NCI-H748 (cell line): Measurements from ENCODE around the gene GTF2F2.
A peak's percentile ranks its signal among the peaks of the same experiment; 100 is the strongest.

Experiments
- DNase-seq: peaks from one replicate; lab custom pipeline; 2025; ENCODE audit not compliant: unreplicated experiment; lab: John Stamatoyannopoulos, UW

Gene GTF2F2

DNA sequence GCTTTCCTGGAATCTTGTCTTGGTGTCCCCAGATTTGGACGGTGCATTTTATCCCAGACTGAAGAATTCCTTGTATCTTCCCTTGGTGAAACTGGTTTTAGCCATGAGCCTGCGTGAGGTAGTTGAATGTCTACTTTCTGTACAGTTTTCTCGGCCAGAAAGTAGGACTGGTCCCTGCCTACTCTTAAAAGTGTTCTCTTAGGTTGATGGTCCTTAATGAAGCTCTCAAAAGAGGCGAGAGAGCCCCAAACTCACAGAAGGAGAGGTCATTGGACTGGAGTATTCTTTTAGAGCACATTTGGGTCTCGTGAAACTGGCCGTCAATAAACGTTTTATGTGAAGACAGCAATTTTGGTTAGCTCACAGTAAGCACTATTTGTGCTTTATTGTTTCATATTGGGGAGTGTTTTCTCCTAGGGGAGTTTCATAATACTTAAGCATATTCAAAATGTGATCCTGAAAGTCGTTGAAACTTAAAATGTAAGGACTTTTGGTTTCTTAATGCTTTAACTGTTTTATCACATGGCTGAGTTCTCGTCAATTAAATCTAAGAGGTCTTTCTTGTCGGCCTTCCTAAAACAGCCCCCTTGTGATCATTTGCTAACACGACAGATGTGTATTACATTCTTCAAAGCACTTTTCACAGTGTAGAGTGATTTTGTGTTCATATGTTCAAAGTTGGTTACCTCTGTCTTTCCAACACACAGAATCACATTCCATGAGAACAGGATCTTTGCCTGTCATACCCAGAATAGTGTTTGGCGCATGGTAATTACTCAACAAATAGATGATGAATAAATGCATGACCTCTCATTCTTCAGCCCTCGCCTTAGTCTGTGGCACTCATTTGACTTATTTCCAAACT lies 889 bp downstream of the GTF2F2 start:
- peak; percentile 22 for DNase-seq

DNA sequence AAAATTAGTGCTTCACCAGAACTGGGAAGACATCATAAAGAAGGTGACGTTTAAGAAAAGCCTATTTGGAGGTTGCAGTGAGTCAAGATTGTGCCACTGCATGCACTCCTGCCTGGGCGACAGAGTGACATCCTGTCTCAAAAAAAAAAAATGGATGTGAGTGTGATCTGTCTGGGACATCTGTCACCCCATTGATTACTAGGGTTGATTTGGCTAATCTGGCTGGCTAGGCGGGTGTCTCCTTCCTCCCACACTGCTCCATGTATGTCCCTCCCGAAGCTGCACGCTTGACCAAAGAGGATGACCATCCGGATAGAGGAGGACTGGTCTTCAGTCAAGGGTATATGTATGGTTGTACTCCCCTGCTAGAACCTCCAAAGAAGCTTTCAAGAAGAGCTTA lies 2.6 kb downstream of the GTF2F2 start:
- DNase-seq = no peak

DNA sequence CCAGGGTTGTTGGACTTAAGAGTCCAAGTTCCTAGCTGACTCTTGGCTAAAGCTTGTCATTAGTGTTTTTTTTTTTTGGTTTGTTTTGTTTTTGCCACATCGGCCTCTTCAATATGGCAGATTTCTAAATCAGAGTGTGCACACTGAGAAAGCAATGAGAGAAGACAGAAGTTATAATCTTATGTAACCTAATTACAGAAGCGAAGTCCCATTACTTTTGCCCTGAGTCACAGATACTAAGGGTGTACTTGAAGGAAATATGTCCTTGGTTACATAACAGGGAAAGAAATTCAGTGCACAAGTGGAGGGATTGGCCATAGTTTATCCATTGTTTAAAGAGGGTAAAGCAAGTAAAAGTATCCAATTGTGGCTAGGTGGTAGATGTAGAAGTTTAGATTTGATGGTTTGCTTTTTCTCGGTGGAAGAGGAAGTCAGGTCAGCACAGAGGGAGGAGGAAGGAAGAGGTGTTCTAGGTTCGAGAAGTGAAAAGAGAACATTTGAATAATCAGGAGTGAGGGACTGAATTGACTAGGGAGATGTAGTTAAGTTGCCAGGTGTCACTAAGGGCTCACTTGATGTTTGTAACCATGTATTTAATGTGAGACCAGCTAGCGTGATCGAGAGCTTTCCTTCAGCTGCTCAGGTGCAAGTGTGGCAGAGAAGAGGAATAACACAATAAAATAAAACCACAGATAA lies 12.2 kb downstream of the GTF2F2 start:
- no peak for DNase-seq

DNA sequence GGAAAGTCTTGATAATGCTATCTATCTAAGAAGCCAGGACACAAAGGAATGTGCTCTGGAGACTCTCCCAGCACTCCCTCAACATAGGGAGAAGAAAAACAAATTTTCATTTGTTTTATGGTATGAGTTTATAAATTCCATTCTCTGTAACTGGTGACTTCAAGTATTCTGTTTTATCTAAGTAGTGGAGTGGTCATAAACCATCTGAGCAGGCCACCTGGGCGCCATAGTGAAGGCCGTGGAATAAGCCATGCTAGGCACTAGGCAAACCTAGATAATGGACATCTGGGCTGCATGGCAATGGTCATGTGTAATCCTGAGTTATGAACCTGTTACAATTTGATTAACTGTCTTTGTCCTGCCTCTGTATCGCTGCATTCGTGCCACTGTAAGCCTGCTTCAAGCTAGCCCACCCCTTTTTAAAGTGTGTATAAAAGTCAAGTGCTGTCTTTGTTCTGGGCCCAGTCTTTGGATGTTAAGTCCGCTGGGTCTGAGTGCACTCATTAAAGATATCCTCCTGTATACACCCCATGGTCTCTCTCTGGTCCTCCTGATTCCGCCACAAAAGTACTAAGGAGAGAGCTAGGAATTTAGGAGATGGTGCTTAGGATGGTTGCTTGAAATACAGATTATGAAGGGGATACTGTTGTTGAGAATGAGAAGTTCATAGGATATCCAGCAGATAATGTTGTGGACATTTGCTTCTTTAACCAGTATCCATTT lies 13.2 kb downstream of the GTF2F2 start:
- DNase-seq = no peak

DNA sequence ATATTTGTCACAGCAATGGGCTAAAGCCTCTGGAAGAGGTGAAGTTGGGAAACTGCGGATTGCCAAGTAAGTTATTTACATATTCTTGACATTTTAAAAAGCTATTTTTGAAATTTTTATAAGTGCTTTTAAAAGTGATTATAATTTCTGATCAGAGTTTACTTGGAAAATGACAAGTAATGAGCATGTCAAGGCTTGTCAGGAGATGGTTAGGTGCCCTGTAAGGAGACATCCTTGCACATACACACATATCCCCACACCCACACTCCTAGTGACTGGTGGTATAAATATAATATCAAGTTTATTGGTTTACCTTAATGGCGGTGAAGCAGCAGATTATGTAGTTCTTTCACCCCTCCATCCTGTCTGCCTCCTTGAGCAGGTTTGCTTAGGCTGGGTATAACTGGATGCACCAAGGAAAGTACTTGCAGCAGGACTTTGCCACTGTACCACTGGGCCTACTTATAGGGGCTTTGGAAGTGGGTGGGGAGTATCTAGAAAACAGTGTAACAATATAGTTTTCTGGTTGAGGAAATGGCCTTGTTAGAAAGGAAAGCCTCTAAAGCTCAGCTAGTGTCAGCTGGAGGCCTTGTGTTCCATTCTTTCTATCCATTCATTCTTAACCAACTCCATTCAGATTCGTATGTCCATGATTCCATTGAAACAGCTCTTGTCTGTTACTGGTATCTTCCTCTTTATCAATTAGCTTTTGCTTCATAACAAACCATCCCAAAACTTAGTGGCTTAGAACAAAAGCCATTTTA lies 16.6 kb downstream of the GTF2F2 start:
- no peak for DNase-seq

DNA sequence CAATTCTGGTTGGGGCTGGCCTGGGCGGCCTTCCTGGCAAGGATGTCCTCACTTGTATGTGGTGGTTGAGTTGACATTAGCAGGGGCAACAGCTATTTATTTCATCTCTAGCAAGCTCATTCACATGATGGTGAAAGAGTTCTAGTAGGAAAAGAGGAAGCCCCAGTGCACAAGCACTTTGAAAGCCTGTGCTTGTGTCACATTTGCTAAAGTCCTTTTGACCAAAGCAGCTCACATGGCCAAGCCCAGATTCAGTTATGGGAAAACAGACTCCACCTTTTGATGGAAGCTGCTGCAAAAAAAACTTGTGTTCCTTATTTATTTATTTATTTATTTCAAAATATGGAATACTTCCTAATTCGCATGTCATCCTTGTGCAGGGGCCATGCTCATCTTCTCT lies 17.2 kb downstream of the GTF2F2 start:
- DNase-seq = no peak

DNA sequence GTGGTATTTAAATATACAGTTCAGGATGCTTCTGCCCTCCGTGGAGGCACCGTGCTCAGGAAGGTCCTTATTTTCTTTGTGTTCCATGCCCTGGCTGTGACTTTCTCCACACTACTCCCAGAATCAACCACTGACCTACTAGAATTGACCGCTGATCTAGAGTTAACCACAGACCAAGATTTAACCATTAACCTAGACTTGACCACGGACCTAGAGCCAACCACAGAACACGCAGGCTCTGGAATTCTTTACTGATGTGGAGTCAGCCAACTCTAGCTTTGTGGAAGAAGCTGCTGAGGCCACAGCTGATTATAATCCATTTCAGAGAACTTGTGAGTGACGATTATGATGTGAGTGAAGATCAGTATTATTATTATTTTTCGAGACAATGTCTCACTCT lies 18.0 kb downstream of the GTF2F2 start:
- DNase-seq = no peak

DNA sequence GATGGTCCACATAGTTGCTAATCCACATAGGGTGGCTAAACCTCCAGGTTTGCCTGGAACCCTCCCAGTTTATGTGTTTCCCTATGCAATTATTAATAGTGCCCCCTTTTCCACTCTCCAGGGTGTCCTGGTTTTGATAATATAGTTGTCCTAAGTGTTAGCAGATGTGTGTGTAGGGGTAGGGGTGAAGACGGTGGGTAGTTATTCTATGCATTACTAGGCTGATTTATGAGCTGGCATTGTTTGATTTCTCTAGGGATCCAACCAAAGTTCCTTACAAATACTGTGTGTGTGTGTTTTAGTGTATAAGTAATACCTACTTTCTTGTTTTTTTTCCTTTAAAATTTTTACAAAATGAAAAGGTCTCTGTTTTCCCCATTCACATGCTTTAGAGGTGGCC lies 21.1 kb downstream of the GTF2F2 start:
- no peak for DNase-seq

DNA sequence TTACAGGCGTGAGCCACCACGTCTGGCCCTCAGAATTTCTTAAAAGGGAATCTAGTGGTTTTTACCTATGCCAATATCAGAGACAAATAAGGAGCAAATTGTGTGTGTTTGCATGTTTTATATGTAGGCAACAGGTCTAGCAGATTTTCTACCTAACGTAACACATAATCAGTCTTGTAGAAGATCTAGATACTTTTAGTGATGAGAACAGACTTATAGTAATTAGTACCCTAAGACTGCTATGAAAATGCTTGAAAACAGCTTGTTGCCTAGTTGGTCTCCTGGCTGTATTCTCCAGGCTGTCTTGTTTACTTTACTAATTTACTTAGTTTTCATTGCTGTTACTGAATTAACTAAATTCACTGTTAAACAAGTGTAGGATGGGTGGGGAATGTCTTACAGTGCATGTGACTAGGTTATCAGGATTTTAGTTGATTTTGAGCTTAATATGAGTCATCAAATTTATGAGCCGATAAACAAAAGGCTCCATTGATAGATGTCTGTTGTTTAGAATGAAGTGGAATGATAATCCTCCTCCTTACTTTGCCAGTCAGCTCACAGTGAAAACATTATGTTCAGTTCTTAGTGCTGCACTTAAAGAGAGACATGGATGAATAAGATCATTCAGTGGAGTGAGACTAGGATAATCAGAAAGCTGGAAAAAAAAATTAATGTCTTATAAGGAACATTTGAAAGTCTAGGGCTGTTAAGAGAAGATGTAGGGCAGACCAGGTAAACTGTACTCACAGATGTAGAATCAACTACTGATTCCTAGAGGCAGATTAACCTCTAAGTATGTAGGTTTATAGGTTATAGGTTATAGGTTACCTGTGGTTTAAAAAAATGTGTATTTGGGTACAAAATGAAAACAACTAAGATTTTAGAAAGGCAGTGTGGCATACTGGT lies 22.4 kb downstream of the GTF2F2 start:
- DNase-seq = peak; percentile 32

DNA sequence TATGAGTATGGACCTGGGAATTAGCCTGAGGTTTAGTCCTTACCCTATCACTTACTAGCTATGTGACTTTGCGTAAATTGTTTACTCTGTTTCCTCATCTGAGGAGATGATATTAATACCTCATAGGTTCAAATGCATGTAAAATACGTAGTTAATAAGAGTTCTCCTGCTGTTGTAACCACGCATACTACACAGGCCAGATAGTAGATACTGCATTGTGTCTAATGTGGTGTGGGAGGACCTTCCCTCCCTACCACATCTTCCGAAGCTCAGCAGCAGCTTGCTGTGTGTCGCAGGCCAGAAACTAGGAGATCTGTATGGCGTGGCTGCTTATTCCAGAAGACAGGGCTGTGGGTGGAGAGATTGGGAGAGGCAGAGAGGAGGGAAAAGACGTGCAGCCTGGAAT lies 23.0 kb downstream of the GTF2F2 start:
- no peak for DNase-seq

DNA sequence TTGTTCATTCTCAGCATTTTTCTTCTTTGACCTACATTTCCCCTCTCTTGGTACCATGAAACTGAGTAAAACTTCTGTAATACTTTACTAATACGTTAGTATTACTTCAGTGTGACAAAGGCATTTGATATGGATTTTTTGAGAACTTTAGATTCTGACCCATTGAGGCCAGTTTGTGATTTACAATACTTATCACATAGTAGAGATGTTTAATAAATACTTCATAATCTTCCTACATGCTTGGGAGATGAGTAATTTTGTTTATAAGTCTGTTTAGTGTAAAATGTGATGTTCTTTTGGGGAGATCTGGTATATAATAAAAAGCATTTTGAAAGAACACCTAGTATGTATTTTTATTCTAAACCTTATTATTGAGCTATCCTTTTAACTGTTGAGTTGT lies 29.7 kb downstream of the GTF2F2 start:
- no peak for DNase-seq

DNA sequence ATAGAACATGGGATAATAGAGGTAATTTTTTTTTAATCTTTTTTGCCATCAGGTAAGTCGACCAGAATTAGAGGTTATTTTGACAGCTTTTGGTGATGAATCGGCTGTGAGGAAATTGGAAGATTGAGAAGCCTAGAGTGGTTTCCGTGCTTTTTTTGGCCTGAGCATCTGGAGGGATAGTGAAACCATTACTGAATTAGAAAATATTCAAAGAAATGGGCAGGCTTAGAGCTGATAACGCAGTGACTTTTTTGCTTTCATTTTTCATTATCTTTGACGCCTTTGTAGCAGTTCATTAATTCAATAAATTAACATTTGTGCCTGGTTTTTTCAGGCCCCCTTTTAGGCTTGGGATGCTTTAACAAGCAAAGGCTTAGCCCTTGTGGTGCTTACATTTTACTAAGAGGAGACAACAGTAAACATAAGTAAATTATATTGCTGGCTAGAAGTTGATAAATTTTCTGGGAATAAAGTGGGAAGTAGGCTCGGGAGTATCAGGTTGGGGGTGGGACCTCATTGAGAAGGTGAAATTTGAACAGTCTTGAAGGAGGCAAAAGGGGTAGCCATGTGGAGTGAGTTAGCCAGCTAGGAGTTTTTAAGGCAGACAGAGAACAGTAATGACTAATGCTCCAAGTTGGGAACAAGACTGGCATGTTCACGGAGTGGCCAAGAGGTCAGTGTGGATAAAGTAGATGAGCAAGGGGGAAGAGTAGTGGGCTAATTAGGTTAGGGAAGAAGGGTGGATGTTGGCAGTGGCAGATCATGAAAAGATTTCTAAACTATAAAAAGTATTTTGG lies 36.5 kb downstream of the GTF2F2 start:
- DNase-seq = no peak

DNA sequence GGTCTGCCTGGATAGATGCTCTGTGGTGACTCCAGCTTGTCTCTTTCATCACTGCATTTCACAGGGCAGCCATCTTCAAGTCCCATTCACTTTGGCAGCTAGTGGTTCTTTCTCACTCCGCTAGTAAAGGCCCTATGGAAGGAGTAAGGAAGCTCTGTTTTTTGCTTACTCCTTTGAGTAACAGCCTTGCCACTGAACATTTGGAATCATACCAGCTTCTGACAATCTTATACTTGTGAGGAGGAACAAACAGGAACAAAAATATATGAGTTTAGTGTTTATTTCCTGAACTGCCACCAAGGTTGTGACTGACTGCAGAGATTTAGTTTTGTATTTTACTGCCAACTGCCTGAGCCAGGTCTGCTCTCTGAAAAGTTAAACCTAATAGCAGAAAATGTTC lies 41.9 kb downstream of the GTF2F2 start:
- DNase-seq = no peak

DNA sequence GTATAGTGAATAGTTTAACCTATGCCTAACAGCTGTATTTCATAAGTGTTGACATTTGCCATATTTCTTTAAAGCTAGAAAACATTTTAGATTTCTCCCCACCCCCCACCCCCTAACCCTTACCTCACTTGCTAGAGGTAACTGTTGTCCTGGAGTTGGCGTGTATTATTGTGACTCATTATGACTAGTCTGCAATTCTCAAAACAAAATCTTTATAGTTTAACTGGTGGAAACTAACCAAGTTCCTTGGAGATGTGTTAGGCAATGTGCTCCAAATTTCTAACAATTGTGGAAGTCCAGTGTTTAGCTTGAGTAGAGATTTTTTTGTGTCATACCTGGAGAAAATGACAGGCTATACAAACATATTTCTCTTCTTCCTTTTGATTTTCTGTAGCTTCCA lies 42.5 kb downstream of the GTF2F2 start:
- no peak for DNase-seq

DNA sequence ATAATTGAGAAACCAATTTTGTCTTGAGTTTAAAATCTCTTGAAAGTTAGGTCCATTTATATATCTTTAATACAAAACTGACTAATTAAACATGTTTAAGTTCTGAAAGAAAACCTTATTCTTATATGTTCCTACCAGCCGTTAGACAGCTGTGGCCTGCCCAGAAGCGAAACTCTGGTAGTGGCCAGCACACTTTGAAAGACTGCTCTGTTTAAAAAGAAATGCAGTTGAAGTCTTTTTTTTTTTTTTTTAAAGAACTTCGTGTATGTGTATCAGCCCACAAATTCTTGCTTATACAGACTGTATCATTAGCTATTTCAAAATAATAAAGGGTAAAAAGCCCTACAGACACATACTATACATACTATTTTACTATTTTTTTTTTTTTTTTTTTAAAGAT lies 46.5 kb downstream of the GTF2F2 start:
- DNase-seq = no peak

DNA sequence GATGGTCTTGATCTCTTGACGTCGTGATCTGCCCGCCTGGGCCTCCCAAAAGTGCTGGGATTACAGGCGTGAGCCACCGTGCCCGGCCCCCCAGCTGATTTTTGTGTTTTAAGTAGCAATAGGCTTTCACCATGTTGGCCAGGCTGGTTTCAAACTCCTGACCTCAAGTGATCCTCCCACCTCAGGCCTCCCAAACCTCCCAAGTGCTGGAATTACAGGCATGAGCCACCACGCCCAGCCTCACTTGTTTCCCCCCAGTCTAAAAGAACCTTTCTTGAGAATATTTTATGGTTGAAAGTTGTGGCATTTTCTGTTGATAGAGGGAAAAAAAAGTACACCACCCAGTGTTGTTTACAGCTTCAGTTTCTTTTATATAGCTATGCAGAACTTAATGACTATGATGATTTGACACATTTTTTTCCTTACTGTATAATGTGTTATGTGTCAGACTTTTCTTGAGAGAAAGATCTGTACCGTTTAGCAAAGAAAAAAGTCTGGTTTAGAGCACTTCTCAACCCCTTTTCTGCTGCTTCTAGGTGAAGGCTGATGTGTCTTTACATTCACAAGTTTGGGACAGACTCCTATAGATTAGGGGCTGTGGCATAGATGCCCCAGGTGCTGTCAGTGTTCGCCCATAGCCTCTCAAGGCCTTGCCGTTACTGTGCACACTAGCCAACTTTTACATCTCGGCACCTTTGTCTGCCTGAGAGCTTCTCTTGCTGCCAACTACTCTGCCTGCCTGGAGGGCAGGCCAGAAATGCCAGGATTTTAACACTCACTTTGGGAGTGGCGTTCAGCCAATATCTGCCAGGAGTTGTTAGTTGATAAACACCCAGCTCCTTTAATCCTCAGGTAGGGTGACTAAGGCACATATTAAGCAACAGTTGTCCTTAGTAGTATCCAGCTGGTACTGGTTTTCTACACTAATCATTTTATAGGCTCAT lies 47.6 kb downstream of the GTF2F2 start:
- no peak for DNase-seq

DNA sequence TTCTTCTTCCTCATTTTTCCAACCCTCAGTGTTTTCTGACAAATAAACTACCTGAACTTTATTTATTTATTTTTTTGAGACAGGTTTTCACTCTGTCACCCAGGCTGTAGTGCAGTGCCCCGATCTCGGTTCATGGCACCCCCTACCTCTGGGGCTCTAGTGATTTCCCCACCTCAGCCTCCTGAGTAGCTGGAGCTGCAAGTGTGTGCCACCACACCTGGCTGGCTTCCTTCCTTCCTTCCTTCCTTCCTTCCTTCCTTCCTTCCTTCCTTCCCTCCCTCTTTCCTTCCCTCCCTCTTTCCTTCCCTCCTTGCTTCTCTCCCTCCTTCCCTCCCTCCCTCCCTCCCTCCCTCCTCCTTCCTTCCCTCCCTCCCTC lies 48.2 kb downstream of the GTF2F2 start:
- no peak for DNase-seq

DNA sequence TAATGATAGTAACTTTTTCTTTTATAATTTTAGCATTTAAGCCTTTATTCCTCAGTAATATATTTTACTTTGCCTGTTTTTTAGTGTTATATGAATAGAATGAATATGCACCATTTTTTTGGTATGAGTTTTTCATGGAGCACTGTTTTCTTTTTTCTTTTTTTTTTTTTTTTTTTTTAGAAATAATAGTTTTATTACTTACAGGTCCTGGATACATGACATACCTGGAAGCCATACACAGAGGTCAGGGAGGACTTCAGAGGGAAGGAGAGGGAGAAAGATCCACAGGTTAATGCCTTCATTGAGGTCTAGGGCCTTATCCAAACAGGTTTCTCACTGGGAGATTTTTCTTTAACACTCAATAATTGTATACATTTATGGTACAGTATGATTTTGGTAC lies 54.2 kb downstream of the GTF2F2 start:
- no peak for DNase-seq
